Naive thymus-derived CD4-positive, alpha-beta T cell (primary cell): ENCODE measurements around the gene MED29. TPM values are rescaled to one million over a fixed set of nuclear protein-coding genes. Genes with fewer than 3 reads are reported as not detected.

Source experiments
- ATAC-seq: fragments of 150-1000 bp; cut with Tn5 transposase; 2 replicates; pipeline ENCODE4 v1.10.0; 2021; ENCODE audit warnings: mild to moderate bottlenecking, moderate library complexity
- CTCF ChIA-PET: fragments of 350-600 bp; sonication (Branson Sonifier 250); formaldehyde crosslinking; loops from one replicate; lab custom pipeline; 2021; ENCODE audit warnings: antibody characterized with exemption; lab: Charles Lee
- POLR2A ChIA-PET: fragments of 350-600 bp; sonication (Branson Sonifier 250); formaldehyde crosslinking; loops from one replicate; lab custom pipeline; 2021; ENCODE audit warnings: antibody characterized with exemption, inconsistent platforms; lab: Charles Lee
- DNase-seq, 9 donors: peaks; one replicate each; pipeline versions ENCODE4 v3.0.0 to v3.0.0-alpha.2; 2020 to 2022; ENCODE audit warnings: mixed read lengths in 1 of 9
- H3K27ac ChIP-seq: one replicate; pipeline ENCODE4 v1.7.0; 2013; ENCODE audit warnings: mild to moderate bottlenecking, low read depth, low read length, moderate library complexity
- H3K27me3 ChIP-seq, 2 donors: one replicate each; pipeline ENCODE4 v1.7.0; 2013; ENCODE audit warnings: low read length in 2 of 2, mild to moderate bottlenecking in 2 of 2, moderate library complexity in 2 of 2; ENCODE audit not compliant: control insufficient read depth in 2 of 2, insufficient read depth in 2 of 2
- H3K36me3 ChIP-seq, 3 experiments: 1 replicate in 2 of 3; 2 replicates in 1 of 3; pipeline ENCODE4 v1.7.0; 2013; ENCODE audit warnings: low read length in 3 of 3, mild to moderate bottlenecking in 3 of 3, moderate library complexity in 1 of 3; ENCODE audit not compliant: insufficient read depth in 3 of 3, control insufficient read depth in 2 of 3
- H3K4me1 ChIP-seq, 2 donors: one replicate each; pipeline ENCODE4 v1.7.0; 2013; ENCODE audit warnings: low read length in 2 of 2, mild to moderate bottlenecking in 2 of 2, moderate library complexity in 1 of 2; ENCODE audit not compliant: control insufficient read depth in 2 of 2, insufficient read depth in 2 of 2
- H3K4me3 ChIP-seq: 2 replicates; pipeline ENCODE4 v1.7.0; 2013; ENCODE audit warnings: mild to moderate bottlenecking, low read length
- H3K9me3 ChIP-seq, 3 experiments: 1 replicate in 2 of 3; 2 replicates in 1 of 3; pipeline ENCODE4 v1.7.0; 2013; ENCODE audit warnings: low read length in 3 of 3; ENCODE audit not compliant: control insufficient read depth in 2 of 3
- H3K27ac Mint-ChIP-seq, 9 donors: one replicate each; pipeline ENCODE4 v1.8.0; 2020 to 2022; ENCODE audit warnings: mixed read lengths in 9 of 9, mild to moderate bottlenecking in 8 of 9, moderate library complexity in 5 of 9, inconsistent platforms in 2 of 9
- H3K27me3 Mint-ChIP-seq, 5 donors: one replicate each; pipeline ENCODE4 v1.8.0; 2021 to 2022; ENCODE audit warnings: mixed read lengths in 5 of 5, mild to moderate bottlenecking in 1 of 5
- H3K36me3 Mint-ChIP-seq, 5 donors: one replicate each; pipeline ENCODE4 v1.8.0; 2020 to 2022; ENCODE audit warnings: mixed read lengths in 5 of 5, mild to moderate bottlenecking in 3 of 5, inconsistent platforms in 1 of 5
- H3K4me1 Mint-ChIP-seq, 7 donors: one replicate each; pipeline ENCODE4 v1.8.0; 2020 to 2022; ENCODE audit warnings: mixed read lengths in 7 of 7, mild to moderate bottlenecking in 3 of 7, inconsistent platforms in 1 of 7
- H3K4me3 Mint-ChIP-seq, 10 donors: one replicate each; pipeline ENCODE4 v1.8.0; 2020 to 2022; ENCODE audit warnings: mild to moderate bottlenecking in 10 of 10, mixed read lengths in 10 of 10, moderate library complexity in 6 of 10, inconsistent platforms in 2 of 10
- H3K9me3 Mint-ChIP-seq, 11 donors: one replicate each; pipeline ENCODE4 v1.8.0; 2020 to 2022; ENCODE audit warnings: mixed read lengths in 11 of 11, mild to moderate bottlenecking in 4 of 11, inconsistent platforms in 1 of 11, moderate library complexity in 1 of 11
- intact Hi-C, 2 donors: fragments of 100-400 bp; cut with micrococcal nuclease; formaldehyde crosslinking; loops; one replicate each; pipeline ENCODE4 v1.15.1; 2023
- polyA plus RNA-seq, 2 donors: library from polyadenylated mRNA; unstranded; fragments of 300-500 nt; fragmentation: Illumina TruSeq; gene quantifications; one replicate each; pipeline ENCODE4 v1.2.3, GENCODE V29; 2021
- total RNA-seq, 6 experiments: library from RNA in 5 of 6; stranded (reverse) in 5 of 6; gene quantifications; 1 replicate in 5 of 6; 2 replicates in 1 of 6; pipeline ENCODE4 v1.2.3 and lab custom pipeline; 2021 to 2026

MED29 gene
- total and polyA plus RNA-seq, 7 experiments from 2014 or later: 44.2 to 61.0 (median 52.0) TPM

- H3K4me3 Mint-ChIP-seq: no peak overlapping the region
- ATAC-seq (no peak), DNase-seq (no peak)
- H3K27ac Mint-ChIP-seq: no peak overlapping the region
- Histone ChIP-seq H3K27ac (no peak overlapping the region), H3K36me3 (peaks cover 0 to 56% (median 0%) of the 10 kb centered on the region in 3 experiments), H3K4me3 (no peak overlapping the region), H3K27me3 (no peaks in the 10 kb centered on the region), H3K4me1 (no peaks in the 10 kb centered on the region), H3K9me3 (no peaks in the 10 kb centered on the region)
- POLR2A ChIA-PET: interaction anchor here (1.3 to 5.8 kb wide), 3 partner anchors 15 to 29 kb away, joined by 3 to 25 read pairs (median 3); partner anchors contain the start of genes MED29, PAF1, RPS16 and SUPT5H
- intact Hi-C loops: no loop called here
- no peaks in the 10 kb centered on the region for H3K27me3 Mint-ChIP-seq
- peaks cover 0 to 22% (median 3%) of the 10 kb centered on the region in 5 donors for H3K36me3 Mint-ChIP-seq
- CTCF ChIA-PET: interaction anchor here (1.2 kb wide), 1 partner anchor 15 kb away, joined by 4 read pairs; the partner anchor contains the start of gene RPS16
- H3K4me1 Mint-ChIP-seq: peaks cover 0 to 6% (median 0%) of the 10 kb centered on the region in 7 donors
- no peaks in the 10 kb centered on the region for H3K9me3 Mint-ChIP-seq
Measured at GRCh38 chr19:39420769-39421168, 29.6 kb downstream of the MED29 start.

- no peaks in the 10 kb centered on the region for H3K9me3 Mint-ChIP-seq
- peaks cover 0 to 22% (median 3%) of the 10 kb centered on the region in 5 donors for H3K36me3 Mint-ChIP-seq
- POLR2A ChIA-PET: interaction anchor here (1.4 to 6.9 kb wide), 2 partner anchors 14 to 23 kb away, joined by 3 to 46 read pairs; partner anchors contain the start of genes RPS16 and SUPT5H
Measured at GRCh38 chr19:39422020-39422419, 30.8 kb downstream of the MED29 start.

GRCh38 chr19:39423258-39424086 lies 32.3 kb downstream of the MED29 start:
- peaks cover 0 to 51% (median 0%) of the 10 kb centered on the region in 3 experiments for H3K36me3 ChIP-seq
- Mint-ChIP-seq H3K27me3 (no peaks in the 10 kb centered on the region), H3K27ac (peak overlapping the region in 2 of 9 donors; percentile 47 to 55), H3K4me3 (no peak overlapping the region), H3K36me3 (peaks cover 0 to 19% (median 3%) of the 10 kb centered on the region in 5 donors), H3K9me3 (no peaks in the 10 kb centered on the region), H3K4me1 (peaks cover 0 to 6% (median 0%) of the 10 kb centered on the region in 7 donors)
- intact Hi-C loops: no loop called here
- ChIA-PET POLR2A (interaction anchor here (1.4 to 6.9 kb wide), 2 partner anchors 12 to 25 kb away, joined by 4 to 46 read pairs; partner anchors contain the start of gene RPS16), CTCF (no interaction called here)
- H3K4me3 ChIP-seq: no peak overlapping the region
- ATAC-seq (no peak), DNase-seq (no peak)
- no peak overlapping the region for H3K27ac ChIP-seq
- no peaks in the 10 kb centered on the region for H3K4me1 ChIP-seq
- no peaks in the 10 kb centered on the region for H3K27me3 ChIP-seq
- H3K9me3 ChIP-seq: no peaks in the 10 kb centered on the region

More at GRCh38 chr19:39422020-39422419, 30.8 kb downstream of the MED29 start:
- H3K4me3 Mint-ChIP-seq: no peak overlapping the region
- peaks cover 0 to 6% (median 0%) of the 10 kb centered on the region in 7 donors for H3K4me1 Mint-ChIP-seq
- no peaks in the 10 kb centered on the region for H3K27me3 ChIP-seq
- ATAC-seq (no peak), DNase-seq (no peak)
- no peaks in the 10 kb centered on the region for H3K4me1 ChIP-seq
- H3K27ac Mint-ChIP-seq: peak overlapping the region in 2 of 9 donors; percentile 15 to 38
- H3K9me3 ChIP-seq: no peaks in the 10 kb centered on the region
- intact Hi-C loops: no loop called here
- CTCF ChIA-PET: no interaction called here
- H3K4me3 ChIP-seq: no peak overlapping the region
- H3K27ac ChIP-seq: no peak overlapping the region
- peaks cover 0 to 57% (median 0%) of the 10 kb centered on the region in 3 experiments for H3K36me3 ChIP-seq
- no peaks in the 10 kb centered on the region for H3K27me3 Mint-ChIP-seq

- H3K4me1 ChIP-seq: no peaks in the 10 kb centered on the region
- peaks cover 0 to 1% (median 0%) of the 10 kb centered on the region in 11 donors for H3K9me3 Mint-ChIP-seq
- ChIA-PET CTCF (no interaction called here), POLR2A (interaction anchor here (0.8 to 6.9 kb wide), 3 partner anchors 10 to 27 kb away, joined by 4 to 46 read pairs (median 4); partner anchors contain the start of gene RPS16)
- H3K9me3 ChIP-seq: no peaks in the 10 kb centered on the region
- peaks cover 0 to 43% (median 0%) of the 10 kb centered on the region in 3 experiments for H3K36me3 ChIP-seq
- H3K4me3 Mint-ChIP-seq: no peak overlapping the region
- H3K27me3 Mint-ChIP-seq: no peaks in the 10 kb centered on the region
- no peak overlapping the region for H3K4me3 ChIP-seq
- H3K36me3 Mint-ChIP-seq: peaks cover 0 to 13% (median 3%) of the 10 kb centered on the region in 5 donors
- no peak for ATAC-seq
- H3K27ac ChIP-seq: no peak overlapping the region
- DNase-seq: no peak
- H3K27me3 ChIP-seq: no peaks in the 10 kb centered on the region
- intact Hi-C loops: no loop called here
- peak overlapping the region in 1 of 9 donors; percentile 24 for H3K27ac Mint-ChIP-seq
- peaks cover 0 to 6% (median 0%) of the 10 kb centered on the region in 7 donors for H3K4me1 Mint-ChIP-seq
Measured at GRCh38 chr19:39424934-39425333, 33.8 kb downstream of the MED29 start.

GRCh38 chr19:39425744-39426143 lies 34.6 kb downstream of the MED29 start:
- Mint-ChIP-seq H3K27ac (peak overlapping the region in 1 of 9 donors; percentile 8), H3K4me1 (peaks cover 0 to 9% (median 3%) of the 10 kb centered on the region in 7 donors), H3K27me3 (no peaks in the 10 kb centered on the region), H3K4me3 (no peak overlapping the region), H3K9me3 (peaks cover 0 to 1% (median 0%) of the 10 kb centered on the region in 11 donors), H3K36me3 (peaks cover 0 to 13% (median 3%) of the 10 kb centered on the region in 5 donors)
- Histone ChIP-seq H3K27me3 (no peaks in the 10 kb centered on the region), H3K4me1 (peaks cover 0 to 5% of the 10 kb centered on the region in 2 donors), H3K9me3 (no peaks in the 10 kb centered on the region), H3K4me3 (no peak overlapping the region), H3K27ac (no peak overlapping the region), H3K36me3 (peaks cover 0 to 43% (median 0%) of the 10 kb centered on the region in 3 experiments)
- ChIA-PET POLR2A (interaction anchor here (0.7 to 6.9 kb wide), 4 partner anchors 9 to 19 kb away, joined by 3 to 46 read pairs (median 4); partner anchors contain the start of genes RPS16 and SUPT5H), CTCF (interaction anchor here (0.8 kb wide), 1 partner anchor 11 kb away, joined by 5 read pairs; no protein-coding TSS in a partner anchor)
- ATAC-seq (no peak), DNase-seq (no peak)
- intact Hi-C loops: no loop called here

- Mint-ChIP-seq H3K4me1 (peaks cover 0 to 9% (median 3%) of the 10 kb centered on the region in 7 donors), H3K27ac (peak overlapping the region in 3 of 9 donors; percentile 6 to 8 (median 7)), H3K27me3 (no peaks in the 10 kb centered on the region), H3K4me3 (no peak overlapping the region), H3K9me3 (peaks cover 0 to 1% (median 0%) of the 10 kb centered on the region in 11 donors), H3K36me3 (peaks cover 0 to 13% (median 3%) of the 10 kb centered on the region in 5 donors)
- H3K36me3 ChIP-seq: peaks cover 0 to 43% (median 0%) of the 10 kb centered on the region in 3 experiments
- CTCF ChIA-PET: no interaction called here
- no peaks in the 10 kb centered on the region for H3K9me3 ChIP-seq
- POLR2A ChIA-PET: interaction anchor here (0.7 to 6.9 kb wide), 4 partner anchors 9 to 19 kb away, joined by 3 to 46 read pairs (median 4); partner anchors contain the start of genes RPS16 and SUPT5H
- no peak overlapping the region for H3K27ac ChIP-seq
- H3K4me3 ChIP-seq: no peak overlapping the region
- intact Hi-C loops: no loop called here
- H3K27me3 ChIP-seq: no peaks in the 10 kb centered on the region
- H3K4me1 ChIP-seq: peaks cover 0 to 7% of the 10 kb centered on the region in 2 donors
- no peak for ATAC-seq
- DNase-seq: no peak
Measured at GRCh38 chr19:39426170-39426569, 35.0 kb downstream of the MED29 start.
